Epidermal melanocyte (primary cell): ENCODE data around the gene TRAK2.

ENCODE experiments used
- DNase-seq: peaks from one replicate; pipeline ENCODE4 v3.0.0; 2011; ENCODE audit warnings: low spot score; ENCODE audit not compliant: insufficient read length

Gene TRAK2

GRCh38 chr2:201361078-201361733, 90.1 kb downstream of the TRAK2 start:
- no peak for DNase-seq

- DNase-seq, result no peak
Observed at GRCh38 chr2:201360256-201360655, 91.0 kb downstream of the TRAK2 start.

GRCh38 chr2:201358684-201359083, 92.6 kb downstream of the TRAK2 start:
- no peak for DNase-seq

GRCh38 chr2:201357221-201357620, 94.0 kb downstream of the TRAK2 start, which contains the start of gene FLACC1:
TSS of gene FLACC1 (minus strand) at chr2:201357345. CDS start at chr2:201351404, 5,941 bp downstream.
- DNase-seq, result peak; percentile 86

DNA sequence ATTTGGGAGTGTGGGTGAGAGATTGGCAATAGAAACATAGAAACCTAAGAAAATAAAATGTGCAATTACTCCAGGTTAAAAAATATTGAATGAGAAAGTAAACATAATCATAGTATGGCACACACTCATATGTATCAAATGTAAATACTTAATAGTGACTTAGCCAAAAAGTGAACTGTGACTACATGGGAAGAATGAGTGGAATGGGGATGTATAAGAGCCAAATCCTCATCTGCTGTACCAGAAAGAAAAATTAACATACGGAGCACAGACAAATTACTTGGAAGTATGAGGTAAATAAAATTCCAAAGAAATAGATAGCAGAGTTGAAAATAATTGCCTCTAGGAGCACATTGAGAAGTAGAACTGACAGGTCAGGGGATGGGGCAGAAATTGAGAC, 98.1 kb downstream of the TRAK2 start:
- no peak for DNase-seq

- DNase-seq, result no peak
Observed at GRCh38 chr2:201350879-201351278, 100.4 kb downstream of the TRAK2 start.

- DNase-seq, result no peak
Observed at GRCh38 chr2:201349601-201350000, 101.7 kb downstream of the TRAK2 start.

GRCh38 chr2:201348758-201349157, 102.5 kb downstream of the TRAK2 start:
- DNase-seq, result no peak

DNA sequence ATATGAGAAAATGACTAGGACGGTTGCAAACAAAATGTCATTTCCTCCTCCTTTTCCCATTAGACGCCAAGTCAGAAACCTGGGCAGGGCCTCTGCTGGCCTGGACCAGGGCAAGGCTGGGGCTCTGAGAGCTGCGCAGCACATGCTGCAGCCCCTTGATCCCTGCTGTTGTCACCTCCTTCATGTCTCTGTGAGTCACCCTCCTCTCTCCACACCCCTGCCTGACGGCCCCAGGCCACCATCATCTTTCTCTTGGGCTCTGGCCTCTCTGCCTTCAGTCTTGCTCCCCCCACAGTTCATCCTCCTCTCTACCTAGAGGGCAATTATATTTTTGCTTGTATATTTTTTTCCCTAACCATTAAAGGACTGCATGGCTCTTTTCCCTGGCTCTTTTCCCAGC, 104.1 kb downstream of the TRAK2 start:
- DNase-seq, result no peak

DNA sequence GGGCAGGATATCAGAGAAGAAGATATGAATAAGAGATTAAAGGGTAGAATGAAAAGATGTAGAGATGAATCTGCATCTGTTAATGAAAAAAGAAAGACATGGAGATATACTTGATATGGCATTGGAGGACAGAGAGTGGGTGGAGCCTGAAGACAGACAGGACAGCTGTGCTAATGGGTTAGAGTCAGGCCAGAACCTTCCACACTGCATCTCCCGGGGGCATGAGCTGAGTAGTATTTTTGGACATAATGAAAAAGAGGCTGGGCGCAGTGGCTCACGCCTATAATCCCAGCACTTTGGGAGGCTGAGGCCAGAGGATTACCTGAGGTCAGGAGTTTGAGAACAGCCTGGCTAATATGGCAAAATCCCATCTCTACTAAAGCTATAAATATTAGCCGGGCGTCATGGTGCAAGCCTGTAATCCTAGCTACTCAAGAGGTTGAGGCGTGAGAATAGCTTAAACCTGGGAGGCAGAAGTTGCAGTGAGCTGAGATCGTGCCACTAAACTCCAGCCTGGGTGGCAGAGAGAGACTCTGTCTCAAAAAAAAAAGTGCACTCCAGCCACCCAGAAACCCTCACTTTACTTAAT, 105.5 kb downstream of the TRAK2 start:
- DNase-seq, result no peak

DNA sequence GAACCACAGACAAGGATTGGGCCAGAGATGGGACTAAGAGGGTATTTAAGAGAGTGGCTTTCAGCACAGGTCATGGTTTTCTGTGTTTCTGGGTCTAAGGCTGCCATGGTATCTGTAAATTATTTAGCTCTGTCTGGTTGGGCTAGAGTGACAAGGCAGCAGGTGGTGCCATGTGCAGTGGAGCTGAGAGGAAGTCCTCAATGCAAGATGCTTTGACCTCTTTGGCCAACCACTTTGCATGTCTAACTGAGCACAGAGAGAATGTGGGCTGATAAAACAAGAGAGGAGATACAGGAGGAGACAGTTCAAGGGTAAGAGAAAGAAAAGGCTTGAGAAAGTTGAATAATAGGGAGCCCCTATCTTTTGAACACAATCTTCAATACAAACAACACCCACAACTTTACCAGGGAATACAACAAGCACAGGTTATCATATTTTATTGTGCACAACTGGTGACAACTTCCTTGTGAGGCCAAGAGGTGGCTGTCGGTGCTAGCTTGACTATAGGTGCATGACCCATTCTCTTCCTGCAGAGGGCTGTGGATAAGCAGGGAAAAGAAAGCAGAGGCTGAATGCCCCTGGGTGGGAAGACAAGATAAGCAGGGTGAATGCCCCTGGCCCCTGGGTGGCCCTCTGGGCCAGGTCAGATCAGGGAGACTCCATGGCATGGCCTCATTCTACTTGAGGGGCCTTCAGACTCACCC, 106.4 kb downstream of the TRAK2 start:
- DNase-seq, result no peak

DNA sequence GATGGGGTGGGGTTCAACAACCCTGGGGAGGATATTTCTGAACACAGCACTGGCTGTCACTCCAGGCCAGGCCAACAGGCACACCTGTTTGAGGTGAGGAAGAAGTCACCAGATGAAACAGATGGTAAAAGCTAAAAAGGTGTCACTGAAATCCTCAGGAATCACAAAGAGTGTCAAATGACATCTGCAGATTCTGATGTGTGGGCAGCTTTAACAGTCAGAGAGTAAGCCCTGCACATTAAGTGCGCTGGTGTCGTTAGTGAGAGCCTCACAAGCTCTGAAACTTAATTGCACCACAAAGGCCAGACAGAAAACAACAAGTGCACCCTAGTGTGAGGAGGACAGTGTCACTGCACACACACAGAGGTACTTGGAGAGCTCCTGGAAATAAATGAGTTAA, 107.7 kb downstream of the TRAK2 start:
- DNase-seq, result no peak

GRCh38 chr2:201342923-201343322, 108.3 kb downstream of the TRAK2 start:
- DNase-seq, result no peak

GRCh38 chr2:201329409-201329808, 121.8 kb downstream of the TRAK2 start:
- no peak for DNase-seq

- DNase-seq, result no peak
Observed at GRCh38 chr2:201327678-201328077, 123.6 kb downstream of the TRAK2 start.
